Natural killer cell (primary cell): ENCODE results near the gene DCAF7. TPM values are rescaled to one million over a fixed set of nuclear protein-coding genes. Genes with fewer than 3 reads are reported as not detected.

ENCODE experiments used
- ATAC-seq, 3 donors: fragments of 150-1000 bp in 2 of 3; fragments of 200-7000 bp in 1 of 3; cut with Tn5 transposase; 1 replicate in 1 of 3; 2 replicates in 2 of 3; pipeline ENCODE4 v1.10.0; 2021; ENCODE audit warnings: mild to moderate bottlenecking in 2 of 3, moderate library complexity in 2 of 3
- DNase-seq, 2 donors: peaks; one replicate each; pipeline versions ENCODE4 v3.0.0 to v3.0.0-alpha.2; 2013 to 2021; ENCODE audit warnings: mixed read lengths in 1 of 2
- H3K27ac ChIP-seq: one replicate; pipeline ENCODE4 v1.5.1; 2013; ENCODE audit warnings: mild to moderate bottlenecking, low read length
- H3K27me3 ChIP-seq: one replicate; pipeline ENCODE4 v1.6.1; 2013; ENCODE audit warnings: low read length; ENCODE audit not compliant: control insufficient read depth, insufficient read depth
- H3K36me3 ChIP-seq: one replicate; pipeline ENCODE4 v1.6.1; 2013; ENCODE audit warnings: low read length; ENCODE audit not compliant: control insufficient read depth, insufficient read depth
- H3K4me1 ChIP-seq: one replicate; pipeline ENCODE4 v1.6.1; 2013; ENCODE audit warnings: low read length; ENCODE audit not compliant: control insufficient read depth, insufficient read depth
- H3K4me3 ChIP-seq: one replicate; pipeline ENCODE4 v1.5.1; 2013; ENCODE audit warnings: low read length
- H3K9me3 ChIP-seq: one replicate; pipeline ENCODE4 v1.6.1; 2013; ENCODE audit warnings: low read length; ENCODE audit not compliant: control insufficient read depth, insufficient read depth
- H3K27ac Mint-ChIP-seq, 2 donors: one replicate each; pipeline ENCODE4 v1.8.0; 2022; ENCODE audit warnings: mild to moderate bottlenecking in 2 of 2, mixed read lengths in 2 of 2, moderate library complexity in 1 of 2
- H3K27me3 Mint-ChIP-seq, 2 donors: one replicate each; pipeline ENCODE4 v1.8.0; 2022; ENCODE audit warnings: low read depth in 2 of 2, mixed read lengths in 2 of 2
- H3K36me3 Mint-ChIP-seq: one replicate; pipeline ENCODE4 v1.8.0; 2022; ENCODE audit warnings: mixed read lengths
- H3K4me1 Mint-ChIP-seq, 2 donors: one replicate each; pipeline ENCODE4 v1.8.0; 2022; ENCODE audit warnings: mixed read lengths in 2 of 2
- H3K4me3 Mint-ChIP-seq: one replicate; pipeline ENCODE4 v1.8.0; 2022; ENCODE audit warnings: mild to moderate bottlenecking, moderate library complexity, mixed read lengths
- H3K9me3 Mint-ChIP-seq, 2 donors: one replicate each; pipeline ENCODE4 v1.8.0; 2022; ENCODE audit warnings: mixed read lengths in 2 of 2
- CTCF ChIP-seq: fragments of 200-600 bp; IDR thresholded peaks from one replicate; pipeline ENCODE4 v1.8.0; 2022; ENCODE audit warnings: antibody characterized with exemption
- WGBS: methylation state at CpG from one replicate; pipeline ENCODE4 v1.1.7; 2013; ENCODE audit warnings: missing lambda C conversion rate; ENCODE audit not compliant: insufficient coverage; 5-methylcytosine and 5-hydroxymethylcytosine counted together
- intact Hi-C: fragments of 100-400 bp; cut with micrococcal nuclease; formaldehyde crosslinking; loops from one replicate; pipeline ENCODE4 v1.14.2; 2022
- total RNA-seq, 4 donors: library from RNA; stranded (reverse); fragments of 120-200 nt in 1 of 4; gene quantifications; one replicate each; pipeline versions ENCODE4 v1.2.3 to v1.2.4, GENCODE V29; 2013 to 2022

DCAF7 gene
- total RNA-seq, 3 donors from 2014 or later (not counting 1 experiment from before 2014, with no cell fraction given) = 55.5 to 83.5 (median 72.2) TPM

GRCh38 chr17:63504261-63504660 is 46.0 kb upstream of the DCAF7 start:
- DNase-seq = no peak
- Histone ChIP-seq H3K27ac (no peak overlapping the region), H3K4me3 (no peak overlapping the region), H3K9me3 (no peaks in the 10 kb centered on the region), H3K4me1 (no peaks in the 10 kb centered on the region), H3K27me3 (peaks cover 6% of the 10 kb centered on the region), H3K36me3 (no peaks in the 10 kb centered on the region)
- no peaks in the 10 kb centered on the region for H3K36me3 Mint-ChIP-seq
- no peak for TF ChIP-seq CTCF
- no peak for ATAC-seq
- no peaks in the 10 kb centered on the region for H3K4me1 Mint-ChIP-seq
- intact Hi-C loops = no loop called here
- no peak overlapping the region for H3K27ac Mint-ChIP-seq
- peaks cover 30 to 32% of the 10 kb centered on the region in 2 donors for H3K27me3 Mint-ChIP-seq
- H3K9me3 Mint-ChIP-seq = no peaks in the 10 kb centered on the region
- H3K4me3 Mint-ChIP-seq = no peak overlapping the region

- no peak overlapping the region for H3K4me3 Mint-ChIP-seq
Measured at GRCh38 chr17:63505341-63505740, 44.9 kb upstream of the DCAF7 start.

GRCh38 chr17:63506627-63507026 is 43.6 kb upstream of the DCAF7 start:
- Histone ChIP-seq H3K4me1 (no peaks in the 10 kb centered on the region), H3K36me3 (no peaks in the 10 kb centered on the region), H3K4me3 (no peak overlapping the region), H3K9me3 (no peaks in the 10 kb centered on the region), H3K27me3 (peaks cover 6% of the 10 kb centered on the region), H3K27ac (no peak overlapping the region)
- Mint-ChIP-seq H3K4me3 (no peak overlapping the region), H3K9me3 (no peaks in the 10 kb centered on the region), H3K27me3 (peaks cover 19 to 29% of the 10 kb centered on the region in 2 donors), H3K4me1 (no peaks in the 10 kb centered on the region), H3K27ac (no peak overlapping the region), H3K36me3 (no peaks in the 10 kb centered on the region)
- WGBS = 97% methylated on average over 3 of the region's 3 CpGs
- DNase-seq (no peak), ATAC-seq (no peak)
- no peak for TF ChIP-seq CTCF
- intact Hi-C loops = no loop called here

More at GRCh38 chr17:63505341-63505740, 44.9 kb upstream of the DCAF7 start:
- Mint-ChIP-seq H3K9me3 (no peaks in the 10 kb centered on the region), H3K27me3 (peaks cover 29 to 32% of the 10 kb centered on the region in 2 donors), H3K36me3 (no peaks in the 10 kb centered on the region), H3K27ac (no peak overlapping the region), H3K4me1 (no peaks in the 10 kb centered on the region)
- ATAC-seq (no peak), DNase-seq (no peak)
- intact Hi-C loops = no loop called here
- Histone ChIP-seq H3K36me3 (no peaks in the 10 kb centered on the region), H3K27ac (no peak overlapping the region), H3K4me1 (no peaks in the 10 kb centered on the region), H3K27me3 (peaks cover 6% of the 10 kb centered on the region), H3K4me3 (no peak overlapping the region), H3K9me3 (no peaks in the 10 kb centered on the region)
- TF ChIP-seq CTCF = no peak
- 91% methylated on average over 7 of the region's 9 CpGs for WGBS

GRCh38 chr17:63511331-63511730 is 38.9 kb upstream of the DCAF7 start:
- H3K27me3 Mint-ChIP-seq = peaks cover 5 to 7% of the 10 kb centered on the region in 2 donors
- no peak overlapping the region for H3K27ac Mint-ChIP-seq
- Histone ChIP-seq H3K4me1 (no peaks in the 10 kb centered on the region), H3K4me3 (no peak overlapping the region), H3K27ac (no peak overlapping the region), H3K27me3 (no peaks in the 10 kb centered on the region), H3K9me3 (no peaks in the 10 kb centered on the region), H3K36me3 (no peaks in the 10 kb centered on the region)
- H3K9me3 Mint-ChIP-seq = no peaks in the 10 kb centered on the region
- DNase-seq (no peak), ATAC-seq (no peak)
- no peak overlapping the region for H3K4me3 Mint-ChIP-seq
- H3K4me1 Mint-ChIP-seq = no peaks in the 10 kb centered on the region
- WGBS = 88% methylated on average over 6 of the region's 8 CpGs
- no peak for TF ChIP-seq CTCF
- intact Hi-C loops = no loop called here
- H3K36me3 Mint-ChIP-seq = no peaks in the 10 kb centered on the region
